Measurements from ENCODE around the gene KDM7A.
"Not testable (repeated sequence)": the region's sequence is repeated elsewhere in the genome, so short reads cannot be mapped to it uniquely, and the experiment has no call there.

KDM7A gene

DNA sequence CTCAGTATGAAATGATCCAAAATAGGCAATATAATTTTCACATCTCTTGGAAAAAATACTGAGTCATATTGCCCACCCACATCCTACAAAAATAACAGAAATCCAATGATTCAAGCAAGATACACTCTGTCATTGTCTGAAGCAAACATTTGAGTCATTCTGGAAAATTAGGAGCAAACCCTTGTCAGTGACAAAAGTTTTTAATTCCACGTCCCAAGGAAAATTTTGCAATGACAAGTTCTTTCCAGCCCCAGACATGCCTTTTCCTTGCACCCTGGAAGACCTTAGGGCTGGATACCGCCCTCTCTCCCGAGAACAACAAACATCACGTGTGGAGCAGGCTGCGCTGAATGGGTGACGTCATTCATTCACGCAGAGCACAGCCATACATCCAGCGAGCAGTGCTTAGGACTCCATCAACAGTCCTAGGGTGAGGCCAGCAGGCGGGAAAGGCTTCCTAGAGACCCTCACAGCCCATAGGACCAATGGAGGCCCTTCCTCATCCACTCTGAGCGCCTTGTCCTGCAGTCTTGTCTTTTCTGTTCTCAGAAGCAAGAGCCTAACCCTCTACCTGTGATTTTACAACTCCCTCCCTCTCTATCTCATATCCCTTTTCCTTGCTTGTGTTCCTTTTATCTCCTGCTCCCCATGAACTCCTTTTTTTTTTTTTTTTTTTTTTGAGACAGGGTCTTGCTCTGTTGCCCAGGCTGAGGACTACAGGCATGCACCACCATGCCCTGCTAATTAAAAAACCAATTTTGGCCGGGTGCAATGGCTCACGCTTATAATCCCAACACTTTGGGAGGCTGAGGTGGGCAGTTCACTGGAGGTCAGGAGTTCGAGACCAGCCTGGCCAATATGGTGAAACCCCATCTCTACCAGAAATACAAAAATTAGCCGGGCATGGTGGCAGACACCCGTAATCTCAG, 23.5 kb upstream of the KDM7A start:
- DNase-seq (ENCODE audit: low read depth), result no peak

GRCh38 chr7:140197938-140198337, 21.2 kb upstream of the KDM7A start:
- DNase-seq (ENCODE audit: low read depth), result no peak

- DNase-seq (ENCODE audit: low read depth), result no peak
Observed at GRCh38 chr7:140197218-140197890, 20.6 kb upstream of the KDM7A start.

DNA sequence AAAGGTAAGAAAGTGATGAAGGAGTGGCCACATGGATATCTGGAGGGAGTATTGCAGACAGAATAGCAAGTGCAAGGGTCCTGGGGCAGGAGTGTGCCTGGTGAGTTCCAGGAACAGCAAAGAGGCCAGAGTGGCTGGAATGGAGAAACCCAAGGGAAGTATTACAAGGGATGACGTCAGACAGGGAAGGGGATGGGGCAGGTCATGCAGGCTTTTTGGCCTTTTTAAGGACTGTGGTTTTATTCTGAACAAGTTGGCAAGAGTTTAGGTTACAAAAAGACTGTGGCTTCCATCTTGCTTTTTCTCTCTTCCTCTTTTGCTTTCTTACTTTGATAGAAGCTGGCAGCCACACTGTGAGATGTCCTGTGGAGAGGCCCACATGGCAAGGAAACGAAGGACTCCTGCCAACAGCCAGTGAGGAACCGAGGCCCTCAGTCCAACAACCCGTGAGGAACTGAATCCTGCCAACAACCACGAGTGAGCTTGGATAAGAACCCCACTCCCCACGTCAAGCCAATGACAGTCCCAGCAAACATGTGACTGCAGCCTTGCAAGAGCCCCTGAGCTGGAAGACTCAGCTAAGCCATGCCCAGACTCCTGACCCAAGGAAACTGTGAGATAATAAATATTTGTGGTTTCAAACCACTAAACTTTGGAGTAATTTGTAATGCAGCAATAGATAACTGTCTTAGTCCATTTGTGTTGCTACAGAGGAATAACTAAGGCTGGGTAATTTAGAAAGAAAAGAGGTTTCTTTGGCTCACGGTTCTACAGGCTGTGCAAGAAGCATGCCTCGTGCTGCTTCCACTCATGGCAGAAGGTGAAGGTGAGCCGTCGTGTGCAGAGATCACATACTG, 19.8 kb upstream of the KDM7A start:
- no peak for DNase-seq (ENCODE audit: low read depth)

- no peak for DNase-seq (ENCODE audit: low read depth)
Observed at GRCh38 chr7:140195859-140196258, 19.1 kb upstream of the KDM7A start.

DNA sequence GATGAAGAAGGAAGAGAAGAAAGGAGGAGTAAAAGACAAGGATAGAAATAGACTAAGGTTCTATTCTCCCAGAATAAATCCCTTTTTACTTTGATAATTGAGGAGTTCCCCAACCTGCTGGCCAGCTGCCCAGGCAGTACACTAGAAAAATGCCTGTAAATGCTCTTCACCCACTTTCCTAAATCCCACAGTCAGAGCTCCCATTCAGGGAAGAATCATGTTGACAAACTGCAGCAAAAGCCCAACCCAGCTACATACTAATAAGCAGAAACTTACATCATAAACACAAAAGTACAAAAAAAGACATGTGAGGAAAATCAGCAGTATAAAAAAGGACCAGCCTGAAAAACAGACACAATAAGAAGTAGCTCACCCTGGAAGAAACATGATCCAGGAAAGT, 15.8 kb upstream of the KDM7A start:
- no peak for DNase-seq (ENCODE audit: low read depth)

- no peak for DNase-seq (ENCODE audit: low read depth)
Observed at GRCh38 chr7:140192176-140192575, 15.4 kb upstream of the KDM7A start.

- DNase-seq (ENCODE audit: low read depth), result no peak
Observed at GRCh38 chr7:140190588-140190987, 13.8 kb upstream of the KDM7A start.

DNA sequence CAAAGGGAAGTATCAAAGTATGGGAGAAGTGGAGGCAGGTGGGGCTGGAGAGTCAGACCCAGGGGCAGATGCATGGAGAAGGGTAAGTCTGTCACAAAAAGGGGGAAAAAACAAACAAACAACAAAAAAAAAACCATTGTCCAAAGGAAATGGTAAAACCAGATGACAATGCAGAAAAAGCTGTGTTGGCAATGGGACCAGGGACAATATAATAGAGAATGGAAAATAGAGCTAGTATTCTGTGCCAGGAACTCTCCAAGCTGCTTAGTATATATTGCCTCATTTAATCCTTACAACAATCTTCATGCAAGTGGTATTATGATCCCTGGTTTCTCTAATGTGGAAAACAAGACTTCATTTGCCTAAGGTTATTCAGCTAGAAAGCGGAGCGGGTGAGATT, 13.1 kb upstream of the KDM7A start:
- DNase-seq (ENCODE audit: low read depth), result no peak

DNA sequence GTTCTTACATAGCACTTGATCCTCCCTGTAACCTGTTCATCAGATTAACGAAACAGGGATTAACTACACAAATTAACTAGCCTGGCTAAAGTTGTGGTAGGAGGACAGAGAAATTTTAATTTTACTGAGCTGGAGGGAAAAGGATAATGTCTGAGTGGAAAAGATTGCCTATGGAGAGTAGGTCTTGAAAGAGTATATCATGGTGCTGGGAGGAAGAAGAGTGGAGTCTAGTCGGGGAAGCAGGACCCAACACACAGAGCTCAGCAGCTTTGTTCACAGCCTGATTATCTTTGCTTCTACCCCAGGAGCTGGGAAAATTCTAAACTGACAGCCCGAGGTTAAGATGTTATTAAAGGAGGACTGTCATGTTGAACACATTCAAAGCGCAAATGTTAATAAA, 6.1 kb upstream of the KDM7A start:
- DNase-seq (ENCODE audit: low read depth), result no peak

GRCh38 chr7:140179339-140179738, 2.6 kb upstream of the KDM7A start:
- no peak for DNase-seq (ENCODE audit: low read depth)

- no peak for DNase-seq (ENCODE audit: low read depth)
Observed at GRCh38 chr7:140176122-140176701, 571 bp downstream of the KDM7A start.

- DNase-seq (ENCODE audit: low read depth), result peak; percentile 83
Observed at GRCh38 chr7:140175221-140176121, 1.3 kb downstream of the KDM7A start.

- DNase-seq (ENCODE audit: low read depth), result no peak
Observed at GRCh38 chr7:140174217-140174616, 2.6 kb downstream of the KDM7A start.

DNA sequence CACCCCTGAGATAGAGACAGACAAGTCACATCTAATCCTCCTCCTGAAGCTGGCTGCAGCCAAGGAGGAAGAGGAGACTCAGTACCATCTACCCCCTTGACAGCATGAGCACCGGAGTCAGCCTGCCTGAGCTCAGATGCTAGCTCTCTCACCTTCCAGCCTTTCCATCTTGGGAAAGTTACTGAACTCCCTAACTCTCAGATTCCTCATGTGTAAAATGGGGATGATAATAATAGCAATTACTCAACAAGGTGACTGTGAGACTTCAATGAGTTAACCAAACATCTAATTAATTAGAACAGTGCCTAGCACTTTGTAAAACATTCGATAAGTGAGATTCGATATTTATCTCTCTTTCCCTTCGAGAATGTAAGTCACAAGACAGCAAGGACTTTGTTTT, 6.4 kb downstream of the KDM7A start:
- DNase-seq (ENCODE audit: low read depth), result no peak

GRCh38 chr7:140168816-140169215, 8.0 kb downstream of the KDM7A start:
- DNase-seq (ENCODE audit: low read depth), result no peak

- DNase-seq (ENCODE audit: low read depth), result no peak
Observed at GRCh38 chr7:140165422-140165821, 11.4 kb downstream of the KDM7A start.

DNA sequence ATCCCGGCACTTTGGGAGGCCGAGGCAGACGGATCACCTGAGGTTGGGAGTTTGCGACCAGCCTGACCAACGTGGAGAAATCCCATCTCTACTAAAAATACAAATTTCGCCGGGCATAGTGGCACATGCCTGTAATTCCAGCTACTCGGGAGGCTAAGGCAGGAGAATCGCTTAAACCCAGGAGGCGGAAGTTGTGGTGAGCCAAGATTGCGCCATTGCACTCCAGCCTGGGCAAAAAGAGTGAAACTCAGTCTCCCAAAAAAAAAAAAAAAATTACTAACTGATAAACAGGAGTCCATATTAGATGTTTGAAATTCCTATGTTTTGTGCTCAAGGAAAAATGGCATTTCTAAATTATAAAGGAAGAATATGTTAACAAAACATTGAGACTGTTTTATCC, 14.7 kb downstream of the KDM7A start:
- DNase-seq (ENCODE audit: low read depth), result not testable (repeated sequence)

DNA sequence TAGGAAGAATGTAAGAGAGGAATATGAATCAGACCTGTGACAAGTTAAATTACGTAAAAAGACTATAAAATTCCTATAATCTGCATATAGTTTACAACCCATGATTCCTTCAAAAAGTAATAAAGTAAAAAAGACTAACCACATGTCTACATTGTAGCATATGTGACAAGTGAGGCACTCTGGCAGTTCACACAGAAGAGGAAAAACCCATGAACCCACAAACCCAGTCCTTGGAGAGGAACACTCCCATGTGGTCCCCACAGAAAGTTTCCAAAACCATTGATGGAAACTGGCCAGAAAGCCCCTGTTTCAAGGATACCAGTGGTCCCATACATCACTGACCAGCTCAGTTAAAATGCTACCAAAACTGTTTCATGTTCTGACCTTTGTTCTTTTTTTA, 15.7 kb downstream of the KDM7A start:
- DNase-seq (ENCODE audit: low read depth), result no peak

DNA sequence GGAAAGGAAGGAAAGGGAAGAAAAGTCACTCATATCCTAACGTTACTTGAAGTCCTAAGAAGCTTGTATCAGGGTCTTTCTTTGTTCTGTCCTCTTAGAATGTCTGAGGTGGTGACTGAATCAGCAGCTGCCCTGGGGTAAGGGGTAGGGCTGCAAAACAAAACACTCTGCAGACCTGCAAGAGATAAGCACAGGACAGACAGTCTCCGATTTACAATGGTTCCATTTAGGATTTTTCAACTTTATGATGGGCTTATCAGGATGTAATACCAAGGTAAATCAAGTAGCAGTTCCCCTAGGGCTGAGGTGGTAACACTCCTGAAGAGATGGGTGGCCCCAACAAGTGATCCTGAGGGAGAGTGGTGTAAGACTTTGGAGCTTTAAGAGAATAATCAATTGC, 16.5 kb downstream of the KDM7A start:
- no peak for DNase-seq (ENCODE audit: low read depth)

GRCh38 chr7:140159497-140159896, 17.3 kb downstream of the KDM7A start:
- no peak for DNase-seq (ENCODE audit: low read depth)

Measured in activated T-helper 1 cell treated with Interleukin-2 at 50 U/mL for 16 hours (primary cell).